CD4-positive, alpha-beta T cell treated with Interleukin-17A for 4 hours (primary cell): ENCODE data around the gene EIF2S1.
"Not testable (repeated sequence)": the region's sequence is repeated elsewhere in the genome, so short reads cannot be mapped to it uniquely, and the experiment has no call there.

Experiments
- DNase-seq: peaks from one replicate; pipeline ENCODE4 v3.0.0-alpha.2; 2020; ENCODE audit warnings: mixed read lengths

Gene EIF2S1

GRCh38 chr14:67372833-67373232 lies 12.7 kb downstream of the EIF2S1 start:
- no peak for DNase-seq

GRCh38 chr14:67373347-67373746 lies 13.2 kb downstream of the EIF2S1 start:
- DNase-seq: no peak

- no peak for DNase-seq
These were observed 17.8 kb downstream of the EIF2S1 start for GRCh38 chr14:67377916-67378315.

- DNase-seq: no peak
These were observed 25.0 kb downstream of the EIF2S1 start for GRCh38 chr14:67385120-67385519.

- DNase-seq: no peak
These were observed 25.5 kb downstream of the EIF2S1 start for GRCh38 chr14:67385618-67386017.

- no peak for DNase-seq
These were observed 27.1 kb downstream of the EIF2S1 start for GRCh38 chr14:67387195-67387594.

- no peak for DNase-seq
These were observed 29.1 kb downstream of the EIF2S1 start for GRCh38 chr14:67389275-67389674.

- DNase-seq: no peak
These were observed 29.8 kb downstream of the EIF2S1 start for GRCh38 chr14:67389811-67390534.

- DNase-seq: no peak
These were observed 31.1 kb downstream of the EIF2S1 start for GRCh38 chr14:67391268-67391667.

- DNase-seq: no peak
These were observed 32.0 kb downstream of the EIF2S1 start for GRCh38 chr14:67392123-67392522.

- no peak for DNase-seq
These were observed 32.7 kb downstream of the EIF2S1 start for GRCh38 chr14:67392800-67393199.

GRCh38 chr14:67393689-67394088 lies 33.6 kb downstream of the EIF2S1 start:
- no peak for DNase-seq

- no peak for DNase-seq
These were observed 35.2 kb downstream of the EIF2S1 start for GRCh38 chr14:67395086-67395875.

- no peak for DNase-seq
These were observed 35.7 kb downstream of the EIF2S1 start for GRCh38 chr14:67395876-67396189.

- no peak for DNase-seq
These were observed 36.3 kb downstream of the EIF2S1 start for GRCh38 chr14:67396381-67396970.

GRCh38 chr14:67397536-67397935 lies 37.4 kb downstream of the EIF2S1 start:
- DNase-seq: no peak

GRCh38 chr14:67400434-67400833 lies 40.3 kb downstream of the EIF2S1 start:
- DNase-seq: no peak

GRCh38 chr14:67405771-67406170 lies 45.6 kb downstream of the EIF2S1 start:
- no peak for DNase-seq

- not testable (repeated sequence) for DNase-seq
These were observed 48.1 kb downstream of the EIF2S1 start for GRCh38 chr14:67408122-67408801.

GRCh38 chr14:67409461-67409860 lies 49.3 kb downstream of the EIF2S1 start:
- no peak for DNase-seq

GRCh38 chr14:67410313-67410712 lies 50.2 kb downstream of the EIF2S1 start:
- no peak for DNase-seq

- no peak for DNase-seq
These were observed 51.2 kb downstream of the EIF2S1 start for GRCh38 chr14:67411370-67411769.

- DNase-seq: peak; percentile 77
These were observed 51.8 kb downstream of the EIF2S1 start, which contains the start of gene PLEK2 for GRCh38 chr14:67411820-67412421. TSS of gene PLEK2 (minus strand) at chr14:67412165. CDS start at chr14:67412059, 106 bp downstream.
